ENCODE measurements around the gene ZNF385B.

DNA sequence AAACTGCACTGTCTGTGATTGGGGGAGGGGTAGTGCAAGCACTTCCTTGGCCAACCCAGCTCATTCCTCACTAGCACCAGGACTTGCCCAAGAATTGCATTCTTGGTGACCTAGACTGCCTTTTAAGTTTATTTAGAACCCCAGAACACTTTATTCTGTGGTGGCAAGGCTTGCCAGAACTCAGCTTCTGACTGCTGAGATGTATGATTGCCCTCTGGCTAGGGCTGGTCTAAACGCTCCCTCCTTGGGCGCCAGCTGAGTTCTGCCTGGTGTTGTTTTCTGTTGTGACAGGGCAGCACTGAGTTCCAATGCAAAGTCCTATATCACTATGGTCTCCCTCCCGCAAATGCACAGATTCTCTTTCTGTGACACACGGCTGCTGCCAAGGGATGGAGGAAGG lies 247.7 kb downstream of the ZNF385B start:
- no peak for TF ChIP-seq POLR2A (IDR thresholded peaks at IDR 0.05)
- TF ChIP-seq, protein P1, sequence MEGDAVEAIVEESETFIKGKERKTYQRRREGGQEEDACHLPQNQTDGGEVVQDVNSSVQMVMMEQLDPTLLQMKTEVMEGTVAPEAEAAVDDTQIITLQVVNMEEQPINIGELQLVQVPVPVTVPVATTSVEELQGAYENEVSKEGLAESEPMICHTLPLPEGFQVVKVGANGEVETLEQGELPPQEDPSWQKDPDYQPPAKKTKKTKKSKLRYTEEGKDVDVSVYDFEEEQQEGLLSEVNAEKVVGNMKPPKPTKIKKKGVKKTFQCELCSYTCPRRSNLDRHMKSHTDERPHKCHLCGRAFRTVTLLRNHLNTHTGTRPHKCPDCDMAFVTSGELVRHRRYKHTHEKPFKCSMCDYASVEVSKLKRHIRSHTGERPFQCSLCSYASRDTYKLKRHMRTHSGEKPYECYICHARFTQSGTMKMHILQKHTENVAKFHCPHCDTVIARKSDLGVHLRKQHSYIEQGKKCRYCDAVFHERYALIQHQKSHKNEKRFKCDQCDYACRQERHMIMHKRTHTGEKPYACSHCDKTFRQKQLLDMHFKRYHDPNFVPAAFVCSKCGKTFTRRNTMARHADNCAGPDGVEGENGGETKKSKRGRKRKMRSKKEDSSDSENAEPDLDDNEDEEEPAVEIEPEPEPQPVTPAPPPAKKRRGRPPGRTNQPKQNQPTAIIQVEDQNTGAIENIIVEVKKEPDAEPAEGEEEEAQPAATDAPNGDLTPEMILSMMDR (IDR thresholded peaks at IDR 0.05), result no peak

Measured in heart left ventricle (tissue), 13 donors.